ENCODE measurements around the gene NREP. TPM values are rescaled to one million over a fixed set of nuclear protein-coding genes. Genes with fewer than 3 reads are reported as not detected.

The NREP gene
- total and polyA plus RNA-seq, 2 donors (not counting 3 experiments of a cell fraction or from before 2014, with no cell fraction given) = 96.7 to 112 TPM

GRCh38 chr5:111787006-111787405 is 30.0 kb upstream of the NREP start:
- DNase-seq (ENCODE audit: low read depth, low spot score) (no peak), FAIRE-seq (no peak)
- H3K4me3 ChIP-seq (replicated peaks in 1 of 3; ENCODE audit: insufficient read depth in 1 of 3, low read depth in 1 of 3, low read length in 3 of 3) = no peak overlapping the region
- H3K36me3 ChIP-seq (ENCODE audit: control insufficient read depth in 2 of 2, extremely low read depth in 1 of 2, insufficient read depth in 2 of 2, low read length in 2 of 2) = no peaks in the 10 kb centered on the region
- intact Hi-C loops (cut with micrococcal nuclease) = no loop called here
- no peak overlapping the region for H3K4me2 ChIP-seq (ENCODE audit: insufficient read depth, low read length)
- H2AFZ ChIP-seq (ENCODE audit: low read depth, low read length) = no peak overlapping the region
- H3K9me1 ChIP-seq (replicated peaks; ENCODE audit: control insufficient read depth, extremely low read depth, insufficient read depth, low read length) = no peaks in the 10 kb centered on the region
- dilution Hi-C loops (cut with MboI; ENCODE audit: extremely low pct_ligation_motif_present, low sequenced_read_pairs) = no loop called here
- TF ChIP-seq JUN (IDR thresholded peaks at IDR 0.05; ENCODE audit: borderline replicate concordance, insufficient read depth, insufficient read length, low read depth) (no peak), EZH2 (IDR thresholded peaks at IDR 0.05; ENCODE audit: borderline replicate concordance, low read depth, low read length, severe bottlenecking) (no peak), CTCF (IDR thresholded peaks at IDR 0.05; ENCODE audit: extremely low read depth in 1 of 2, insufficient read depth in 1 of 2, low read depth in 1 of 2, low read length in 2 of 2) (no peak), POLR2AphosphoS5 (IDR thresholded peaks at IDR 0.05; ENCODE audit: insufficient read depth, low read depth, low read length) (no peak), MYC (IDR thresholded peaks at IDR 0.05; ENCODE audit: low read depth, low read length) (no peak), GATA2 (IDR thresholded peaks at IDR 0.05; ENCODE audit: insufficient read depth, insufficient read length, low read depth, low read length) (no peak), FOS (IDR thresholded peaks at IDR 0.05; ENCODE audit: borderline replicate concordance, insufficient read depth, low read length) (no peak), POLR2A (IDR thresholded peaks at IDR 0.05; ENCODE audit: low read depth, low read length) (no peak), MAX (IDR thresholded peaks at IDR 0.05; ENCODE audit: insufficient read depth, insufficient read length) (no peak)
- H3K9me3 ChIP-seq (replicated peaks; ENCODE audit: control insufficient read depth, insufficient read depth, low read length) = no peaks in the 10 kb centered on the region
- H3K4me1 ChIP-seq (ENCODE audit: control insufficient read depth, extremely low read depth, insufficient read depth, low read length) = no peaks in the 10 kb centered on the region
- no peaks in the 10 kb centered on the region for H4K20me1 ChIP-seq (replicated peaks; ENCODE audit: control insufficient read depth, extremely low read depth, insufficient read depth, low read length)
- ChIA-PET POLR2A (no interaction called here), CTCF (no interaction called here)
- no peaks in the 10 kb centered on the region for H3K79me2 ChIP-seq (ENCODE audit: control insufficient read depth, insufficient read depth, low read length)
- no peak overlapping the region for H3K27ac ChIP-seq (ENCODE audit: insufficient read depth, low read depth, low read length)
- no TSS peak for BruUV-seq (replicated peaks)
- H3K27me3 ChIP-seq (ENCODE audit: control insufficient read depth in 2 of 2, insufficient read depth in 2 of 2, low read length in 2 of 2) = no peaks in the 10 kb centered on the region
- H3K9ac ChIP-seq (replicated peaks; ENCODE audit: extremely low read depth, insufficient read depth, low read length) = no peak overlapping the region

All from endothelial cell of umbilical vein (primary cell).